Measurements from ENCODE around the gene CDH13.

DNA sequence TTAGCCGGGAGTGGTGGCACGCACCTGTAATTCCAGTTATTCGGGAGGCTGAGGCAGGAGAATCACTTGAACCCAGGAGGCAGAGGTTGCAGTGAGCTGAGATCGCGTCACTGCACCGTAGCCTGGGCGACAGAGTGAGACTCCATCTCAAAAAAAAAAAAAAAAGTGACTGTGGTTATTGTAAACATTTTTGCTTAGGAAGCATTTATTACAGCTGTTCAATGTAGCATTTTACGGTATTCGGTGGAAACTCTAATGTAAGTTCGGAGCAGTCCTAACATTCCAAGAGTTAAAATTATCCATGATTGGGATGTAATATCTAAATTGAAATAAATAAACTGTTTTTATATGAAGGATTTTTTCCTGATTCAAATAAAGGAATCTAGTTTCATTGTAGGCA lies 926.2 kb downstream of the CDH13 start:
- TF ChIP-seq, protein P1, sequence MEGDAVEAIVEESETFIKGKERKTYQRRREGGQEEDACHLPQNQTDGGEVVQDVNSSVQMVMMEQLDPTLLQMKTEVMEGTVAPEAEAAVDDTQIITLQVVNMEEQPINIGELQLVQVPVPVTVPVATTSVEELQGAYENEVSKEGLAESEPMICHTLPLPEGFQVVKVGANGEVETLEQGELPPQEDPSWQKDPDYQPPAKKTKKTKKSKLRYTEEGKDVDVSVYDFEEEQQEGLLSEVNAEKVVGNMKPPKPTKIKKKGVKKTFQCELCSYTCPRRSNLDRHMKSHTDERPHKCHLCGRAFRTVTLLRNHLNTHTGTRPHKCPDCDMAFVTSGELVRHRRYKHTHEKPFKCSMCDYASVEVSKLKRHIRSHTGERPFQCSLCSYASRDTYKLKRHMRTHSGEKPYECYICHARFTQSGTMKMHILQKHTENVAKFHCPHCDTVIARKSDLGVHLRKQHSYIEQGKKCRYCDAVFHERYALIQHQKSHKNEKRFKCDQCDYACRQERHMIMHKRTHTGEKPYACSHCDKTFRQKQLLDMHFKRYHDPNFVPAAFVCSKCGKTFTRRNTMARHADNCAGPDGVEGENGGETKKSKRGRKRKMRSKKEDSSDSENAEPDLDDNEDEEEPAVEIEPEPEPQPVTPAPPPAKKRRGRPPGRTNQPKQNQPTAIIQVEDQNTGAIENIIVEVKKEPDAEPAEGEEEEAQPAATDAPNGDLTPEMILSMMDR (IDR thresholded peaks at IDR 0.05): no peak
- TF ChIP-seq POLR2A (IDR thresholded peaks at IDR 0.05): no peak
- TF ChIP-seq EP300 (IDR thresholded peaks at IDR 0.05): no peak
